Endothelial cell (in vitro differentiated cells): ENCODE results near the gene MBOAT1. TPM values are rescaled to one million over a fixed set of nuclear protein-coding genes. Genes with fewer than 3 reads are reported as not detected.
A peak's percentile ranks its signal among the peaks of the same experiment; 100 is the strongest.

Experiments used
- DNase-seq: peaks from one replicate; pipeline ENCODE4 v3.0.0; 2021; ENCODE audit warnings: low spot score
- H3K27ac Mint-ChIP-seq: one replicate; pipeline ENCODE4 v1.8.0; 2021; ENCODE audit warnings: mixed read lengths, inconsistent platforms; ENCODE audit not compliant: unreplicated experiment
- H3K27me3 Mint-ChIP-seq: one replicate; pipeline ENCODE4 v1.8.0; 2021; ENCODE audit warnings: mild to moderate bottlenecking, moderate library complexity, mixed read lengths, inconsistent platforms; ENCODE audit not compliant: unreplicated experiment
- H3K36me3 Mint-ChIP-seq: one replicate; pipeline ENCODE4 v1.8.0; 2021; ENCODE audit warnings: mild to moderate bottlenecking, low read depth, mixed read lengths, inconsistent platforms; ENCODE audit not compliant: unreplicated experiment
- H3K4me1 Mint-ChIP-seq: one replicate; pipeline ENCODE4 v1.8.0; 2021; ENCODE audit warnings: mild to moderate bottlenecking, mixed read lengths, inconsistent platforms; ENCODE audit not compliant: unreplicated experiment
- H3K4me3 Mint-ChIP-seq: one replicate; pipeline ENCODE4 v1.8.0; 2021; ENCODE audit warnings: mild to moderate bottlenecking, mixed read lengths, inconsistent platforms; ENCODE audit not compliant: unreplicated experiment
- H3K9me3 Mint-ChIP-seq: one replicate; pipeline ENCODE4 v1.8.0; 2021; ENCODE audit warnings: mixed read lengths, inconsistent platforms; ENCODE audit not compliant: unreplicated experiment
- total RNA-seq: library from RNA; stranded (reverse); fragmentation: NEBNext Ultra II Directional; extraction: Animal tissue kit (Norgen Biotek cat#: 25700); gene quantifications from one replicate; pipeline ENCODE4 v1.2.1, GENCODE V29; 2021; ENCODE audit not compliant: unreplicated experiment
- TF ChIP-seq, protein P1 (sequence below): fragments of 200-600 bp; sonication (generic); IDR thresholded peaks from one replicate; pipeline ENCODE4 v1.5.0; 2021; ENCODE audit warnings: antibody characterized with exemption; ENCODE audit not compliant: unreplicated experiment

MBOAT1 gene
- total RNA-seq, 1 donor from 2014 or later = 10.7 TPM

DNA sequence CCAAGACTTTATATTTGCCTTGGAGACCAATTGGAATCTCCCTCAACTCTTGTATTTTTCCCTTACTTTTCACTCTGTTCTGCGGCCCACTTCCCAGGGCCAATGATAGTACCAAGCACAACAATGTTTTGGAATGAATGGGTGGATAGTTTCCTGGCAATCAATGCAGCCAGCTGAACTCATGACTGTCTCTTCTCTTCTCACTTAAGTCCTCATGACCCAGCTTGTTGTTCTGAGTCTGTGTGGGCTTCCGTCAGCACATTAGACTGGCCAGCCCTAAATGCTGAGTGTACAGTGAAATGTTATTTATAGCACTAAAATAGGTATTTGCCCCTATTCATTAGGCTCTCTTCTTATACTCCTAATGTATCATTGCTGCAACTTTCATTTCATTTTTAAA, 5.6 kb upstream of the MBOAT1 start:
- Mint-ChIP-seq H3K9me3 (no peaks in the 10 kb centered on the region), H3K4me1 (peaks cover 8% of the 10 kb centered on the region), H3K27me3 (peaks cover 2% of the 10 kb centered on the region), H3K4me3 (no peak overlapping the region), H3K27ac (no peak overlapping the region), H3K36me3 (peaks cover under 1% of the 10 kb centered on the region)
- TF ChIP-seq, protein P1, sequence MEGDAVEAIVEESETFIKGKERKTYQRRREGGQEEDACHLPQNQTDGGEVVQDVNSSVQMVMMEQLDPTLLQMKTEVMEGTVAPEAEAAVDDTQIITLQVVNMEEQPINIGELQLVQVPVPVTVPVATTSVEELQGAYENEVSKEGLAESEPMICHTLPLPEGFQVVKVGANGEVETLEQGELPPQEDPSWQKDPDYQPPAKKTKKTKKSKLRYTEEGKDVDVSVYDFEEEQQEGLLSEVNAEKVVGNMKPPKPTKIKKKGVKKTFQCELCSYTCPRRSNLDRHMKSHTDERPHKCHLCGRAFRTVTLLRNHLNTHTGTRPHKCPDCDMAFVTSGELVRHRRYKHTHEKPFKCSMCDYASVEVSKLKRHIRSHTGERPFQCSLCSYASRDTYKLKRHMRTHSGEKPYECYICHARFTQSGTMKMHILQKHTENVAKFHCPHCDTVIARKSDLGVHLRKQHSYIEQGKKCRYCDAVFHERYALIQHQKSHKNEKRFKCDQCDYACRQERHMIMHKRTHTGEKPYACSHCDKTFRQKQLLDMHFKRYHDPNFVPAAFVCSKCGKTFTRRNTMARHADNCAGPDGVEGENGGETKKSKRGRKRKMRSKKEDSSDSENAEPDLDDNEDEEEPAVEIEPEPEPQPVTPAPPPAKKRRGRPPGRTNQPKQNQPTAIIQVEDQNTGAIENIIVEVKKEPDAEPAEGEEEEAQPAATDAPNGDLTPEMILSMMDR = no peak
- DNase-seq = no peak

GRCh38 chr6:20217324-20217855, 5.1 kb upstream of the MBOAT1 start:
- no peak overlapping the region for H3K27ac Mint-ChIP-seq
- peaks cover 8% of the 10 kb centered on the region for H3K4me1 Mint-ChIP-seq
- H3K4me3 Mint-ChIP-seq = no peak overlapping the region
- peaks cover 4% of the 10 kb centered on the region for H3K27me3 Mint-ChIP-seq
- TF ChIP-seq, protein P1 = no peak
- H3K36me3 Mint-ChIP-seq = peaks cover 3% of the 10 kb centered on the region
- no peaks in the 10 kb centered on the region for H3K9me3 Mint-ChIP-seq
- no peak for DNase-seq

- Mint-ChIP-seq H3K4me1 (peaks cover 17% of the 10 kb centered on the region), H3K4me3 (no peak overlapping the region), H3K27me3 (peaks cover 6% of the 10 kb centered on the region), H3K27ac (no peak overlapping the region), H3K9me3 (no peaks in the 10 kb centered on the region), H3K36me3 (peaks cover 3% of the 10 kb centered on the region)
- TF ChIP-seq, protein P1 = no peak
- no peak for DNase-seq
Measured at GRCh38 chr6:20215310-20215709, 3.0 kb upstream of the MBOAT1 start.

GRCh38 chr6:20213271-20213798, 1.1 kb upstream of the MBOAT1 start:
- H3K4me1 Mint-ChIP-seq = peaks cover 17% of the 10 kb centered on the region
- TF ChIP-seq, protein P1 = no peak
- peak overlapping the region; percentile 92 for H3K4me3 Mint-ChIP-seq
- no peak for DNase-seq
- H3K27me3 Mint-ChIP-seq = peaks cover 6% of the 10 kb centered on the region
- H3K9me3 Mint-ChIP-seq = no peaks in the 10 kb centered on the region
- H3K27ac Mint-ChIP-seq = peak overlapping the region; percentile 84
- H3K36me3 Mint-ChIP-seq = peaks cover 3% of the 10 kb centered on the region

GRCh38 chr6:20211941-20212391, 303 bp downstream of the MBOAT1 start:
- TF ChIP-seq, protein P1 = no peak
- H3K27ac Mint-ChIP-seq = no peak overlapping the region
- no peaks in the 10 kb centered on the region for H3K9me3 Mint-ChIP-seq
- peaks cover 20% of the 10 kb centered on the region for H3K4me1 Mint-ChIP-seq
- peak; percentile 41 for DNase-seq
- peak overlapping the region; percentile 96 for H3K4me3 Mint-ChIP-seq
- H3K27me3 Mint-ChIP-seq = peaks cover 6% of the 10 kb centered on the region
- peaks cover 3% of the 10 kb centered on the region for H3K36me3 Mint-ChIP-seq
